Sciatic nerve (tissue), 2 donors: ENCODE measurements around the gene ASAP3. TPM values are rescaled to one million over a fixed set of nuclear protein-coding genes. Genes with fewer than 3 reads are reported as not detected.

Experiments
- ATAC-seq: fragments of 200-7000 bp; cut with Tn5 transposase; one replicate; pipeline ENCODE4 v1.9.1; 2020; ENCODE audit warnings: mild to moderate bottlenecking, moderate library complexity
- DNase-seq: peaks from one replicate; pipeline ENCODE4 v3.0.0-alpha.2; 2020; ENCODE audit warnings: low spot score
- intact Hi-C: fragments of 100-400 bp; cut with DNase I; formaldehyde crosslinking; loops from one replicate; pipeline ENCODE4 v1.14.2; 2022
- total RNA-seq: library from RNA; stranded (reverse); fragmentation: NEBNext Ultra II Directional; extraction: Animal tissue kit (Norgen Biotek cat#: 25700); gene quantifications from one replicate; pipeline ENCODE4 v1.2.1, GENCODE V29; 2021
- donor health status: DM: no; HTN: no; CAD: no.
- donor health status: DM: no; HTN: no; CAD: no.

ASAP3 gene
- total RNA-seq, 1 donor from 2014 or later, result 109 TPM

- DNase-seq (no peak), ATAC-seq (no peak)
- intact Hi-C loops, result loop anchor here (2.0 kb wide), 1 partner anchor 54 kb away; no protein-coding TSS in a partner anchor
Measured at GRCh38 chr1:23481026-23481597, 2.9 kb downstream of the ASAP3 start.

- intact Hi-C loops, result loop anchor here (2.0 kb wide), 1 partner anchor 54 kb away; no protein-coding TSS in a partner anchor
- DNase-seq (no peak), ATAC-seq (no peak)
Measured at GRCh38 chr1:23480187-23481025, 3.6 kb downstream of the ASAP3 start.

- intact Hi-C loops, result no loop called here
- DNase-seq (no peak), ATAC-seq (no peak)
Measured at GRCh38 chr1:23479666-23479941, 4.4 kb downstream of the ASAP3 start.

- intact Hi-C loops, result no loop called here
- DNase-seq (peak; percentile 81), ATAC-seq (peak; percentile 84)
Measured at GRCh38 chr1:23478896-23479665, 4.9 kb downstream of the ASAP3 start.

GRCh38 chr1:23477359-23478144 lies 6.4 kb downstream of the ASAP3 start:
- ATAC-seq (no peak), DNase-seq (no peak)
- intact Hi-C loops, result no loop called here

- intact Hi-C loops, result no loop called here
- DNase-seq (no peak), ATAC-seq (no peak)
Measured at GRCh38 chr1:23475641-23476040, 8.3 kb downstream of the ASAP3 start.

- DNase-seq, result no peak
- ATAC-seq, result no peak
- intact Hi-C loops, result no loop called here
Measured at GRCh38 chr1:23475134-23475628, 8.8 kb downstream of the ASAP3 start.

- DNase-seq (no peak), ATAC-seq (peak; percentile 3)
- intact Hi-C loops, result no loop called here
Measured at GRCh38 chr1:23473037-23473800, 10.8 kb downstream of the ASAP3 start.

GRCh38 chr1:23472351-23473036 lies 11.5 kb downstream of the ASAP3 start:
- DNase-seq (no peak), ATAC-seq (no peak)
- intact Hi-C loops, result no loop called here

- DNase-seq (no peak), ATAC-seq (peak; percentile 49)
- intact Hi-C loops, result no loop called here
Measured at GRCh38 chr1:23471473-23472075, 12.4 kb downstream of the ASAP3 start.

- peak; percentile 90 for ATAC-seq
- DNase-seq, result peak; percentile 86
- intact Hi-C loops, result no loop called here
Measured at GRCh38 chr1:23470282-23471070, 13.5 kb downstream of the ASAP3 start.

GRCh38 chr1:23469372-23469982 lies 14.5 kb downstream of the ASAP3 start:
- DNase-seq (no peak), ATAC-seq (no peak)
- intact Hi-C loops, result no loop called here

- intact Hi-C loops, result no loop called here
- ATAC-seq (no peak), DNase-seq (no peak)
Measured at GRCh38 chr1:23466423-23466989, 17.5 kb downstream of the ASAP3 start.

- DNase-seq (no peak), ATAC-seq (no peak)
- intact Hi-C loops, result no loop called here
Measured at GRCh38 chr1:23463286-23463685, 20.7 kb downstream of the ASAP3 start.

GRCh38 chr1:23462766-23463165 lies 21.2 kb downstream of the ASAP3 start:
- intact Hi-C loops, result no loop called here
- no peak for ATAC-seq
- no peak for DNase-seq

GRCh38 chr1:23461050-23461449 lies 22.9 kb downstream of the ASAP3 start:
- DNase-seq (no peak), ATAC-seq (no peak)
- intact Hi-C loops, result no loop called here
